ENCODE measurements around the gene AUTS2.

- TF ChIP-seq POLR2AphosphoS5 (IDR thresholded peaks at IDR 0.05; ENCODE audit: low read depth, low read length): no peak
- no peak for TF ChIP-seq CTCF (IDR thresholded peaks at IDR 0.05)
Measured at GRCh38 chr7:69749994-69750393, 151.7 kb downstream of the AUTS2 start.

Data from Panc1 (cell line).